HFFc6 (cell line): ENCODE measurements around the gene DSE. TPM values are rescaled to one million over a fixed set of nuclear protein-coding genes. Genes with fewer than 3 reads are reported as not detected.

Experiments
- DNase-seq: peaks from one replicate; pipeline ENCODE4 v3.0.0-alpha.2; 2018
- H3K27ac Mint-ChIP-seq: 2 replicates; pipeline ENCODE4 v1.8.0; 2020; ENCODE audit warnings: mild to moderate bottlenecking, mixed read lengths
- H3K27me3 Mint-ChIP-seq: 2 replicates; pipeline ENCODE4 v1.8.0; 2021; ENCODE audit warnings: mild to moderate bottlenecking, moderate library complexity, mixed read lengths; ENCODE audit not compliant: insufficient read depth
- H3K36me3 Mint-ChIP-seq: 2 replicates; pipeline ENCODE4 v1.8.0; 2021; ENCODE audit warnings: low read depth, mixed read lengths
- H3K4me1 Mint-ChIP-seq: 2 replicates; pipeline ENCODE4 v1.8.0; 2020; ENCODE audit warnings: low read depth, mixed read lengths
- H3K4me3 Mint-ChIP-seq: 2 replicates; pipeline ENCODE4 v1.8.0; 2020; ENCODE audit warnings: mild to moderate bottlenecking, moderate library complexity, mixed read lengths
- H3K9me3 Mint-ChIP-seq: 2 replicates; pipeline ENCODE4 v1.8.0; 2020; ENCODE audit warnings: mild to moderate bottlenecking, mixed read lengths
- CTCF ChIP-seq: fragments of 200-600 bp; sonication (generic); IDR thresholded peaks from 2 replicates; pipeline ENCODE4 v1.5.0; 2021; ENCODE audit warnings: antibody characterized with exemption, mild to moderate bottlenecking
- total RNA-seq, 6 experiments: library from RNA; stranded (reverse); fragmentation: NEBNext Ultra II Directional; extraction: Animal tissue kit (Norgen Biotek cat#: 25700); gene quantifications; 2 replicates in 1 of 6; 3 replicates in 5 of 6; pipeline ENCODE4 v1.2.3, GENCODE V29; 2021

Gene DSE
- total RNA-seq, 6 experiments from 2014 or later = 86.7 to 110 (median 94.9) TPM

GRCh38 chr6:116375262-116375661, 4.5 kb downstream of the DSE start:
- H3K9me3 Mint-ChIP-seq = no peaks in the 10 kb centered on the region
- no peak for DNase-seq
- peaks cover 18% of the 10 kb centered on the region for H3K36me3 Mint-ChIP-seq
- H3K4me3 Mint-ChIP-seq = no peak overlapping the region
- H3K4me1 Mint-ChIP-seq = peaks cover 49% of the 10 kb centered on the region
- no peaks in the 10 kb centered on the region for H3K27me3 Mint-ChIP-seq
- no peak overlapping the region for H3K27ac Mint-ChIP-seq
- TF ChIP-seq CTCF = no peak

DNA sequence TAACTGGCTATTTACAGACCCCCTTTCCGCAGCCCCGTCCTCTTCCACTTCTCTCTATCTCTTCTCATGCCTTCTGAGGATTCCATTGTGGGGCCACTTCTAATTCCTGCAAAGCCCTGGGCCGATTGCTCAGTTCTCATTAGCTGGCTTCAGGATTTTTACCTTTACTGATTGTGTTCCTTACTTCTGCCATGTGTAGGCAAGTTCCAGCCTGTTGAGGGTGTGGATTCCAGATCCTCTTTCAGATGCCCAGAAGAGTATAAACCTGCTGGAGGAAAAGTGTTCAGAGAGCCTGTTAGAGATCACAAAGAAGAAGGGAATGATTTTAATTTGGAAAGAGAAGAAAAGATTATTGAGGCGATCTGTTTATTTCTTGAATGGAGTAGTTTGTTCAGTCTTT, 5.4 kb downstream of the DSE start:
- no peak for DNase-seq
- TF ChIP-seq CTCF = no peak
- Mint-ChIP-seq H3K9me3 (no peaks in the 10 kb centered on the region), H3K4me3 (no peak overlapping the region), H3K27ac (no peak overlapping the region), H3K4me1 (peaks cover 55% of the 10 kb centered on the region), H3K27me3 (no peaks in the 10 kb centered on the region), H3K36me3 (peaks cover 24% of the 10 kb centered on the region)

DNA sequence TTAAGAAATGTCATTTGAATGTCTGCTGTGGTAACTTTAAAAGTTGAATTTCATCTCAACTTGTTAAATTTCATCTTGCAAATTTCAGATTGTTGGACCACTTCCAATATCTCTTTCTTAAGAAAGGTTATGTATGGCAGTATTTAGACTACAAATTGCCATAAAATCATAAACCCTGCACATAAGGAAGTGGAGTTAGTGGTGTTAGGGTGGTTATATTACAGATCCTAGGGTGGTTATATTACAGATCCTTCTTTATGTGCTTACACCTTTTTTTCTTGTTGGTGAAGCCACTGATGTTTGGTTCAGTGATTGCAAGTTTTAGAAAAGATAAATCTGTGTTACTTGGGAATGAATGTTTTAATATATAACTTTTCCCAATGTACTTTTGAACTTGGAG, 9.0 kb downstream of the DSE start:
- peaks cover 28% of the 10 kb centered on the region for H3K36me3 Mint-ChIP-seq
- H3K4me1 Mint-ChIP-seq = peaks cover 66% of the 10 kb centered on the region
- no peak for TF ChIP-seq CTCF
- peak overlapping the region; percentile 0; the same call in 1 of the 2 replicates for H3K27ac Mint-ChIP-seq
- H3K27me3 Mint-ChIP-seq = no peaks in the 10 kb centered on the region
- DNase-seq = no peak
- H3K9me3 Mint-ChIP-seq = no peaks in the 10 kb centered on the region
- H3K4me3 Mint-ChIP-seq = no peak overlapping the region

DNA sequence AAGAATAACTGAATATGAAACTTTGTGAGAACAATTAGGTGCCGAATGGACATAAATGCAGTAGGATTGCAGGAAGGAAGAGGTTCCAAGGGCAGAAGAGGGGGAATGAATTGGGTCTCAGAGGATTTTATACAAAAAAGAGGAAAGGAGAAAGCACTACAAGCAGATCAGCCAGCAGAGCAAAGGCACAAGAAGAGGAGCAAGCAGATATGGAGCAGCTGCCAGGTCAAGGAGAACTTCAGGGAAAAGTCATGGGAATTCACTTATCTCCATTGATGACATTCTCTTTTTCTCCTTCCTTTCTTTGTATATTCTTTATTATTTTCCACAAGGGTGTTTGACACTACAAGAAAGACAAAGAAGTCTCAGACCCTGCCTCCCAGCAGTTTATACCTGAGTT, 9.6 kb downstream of the DSE start:
- Mint-ChIP-seq H3K27ac (peak overlapping the region; percentile 0; the same call in 1 of the 2 replicates), H3K4me3 (no peak overlapping the region), H3K9me3 (no peaks in the 10 kb centered on the region), H3K4me1 (peaks cover 71% of the 10 kb centered on the region), H3K36me3 (peaks cover 28% of the 10 kb centered on the region), H3K27me3 (no peaks in the 10 kb centered on the region)
- TF ChIP-seq CTCF = no peak
- DNase-seq = no peak

DNA sequence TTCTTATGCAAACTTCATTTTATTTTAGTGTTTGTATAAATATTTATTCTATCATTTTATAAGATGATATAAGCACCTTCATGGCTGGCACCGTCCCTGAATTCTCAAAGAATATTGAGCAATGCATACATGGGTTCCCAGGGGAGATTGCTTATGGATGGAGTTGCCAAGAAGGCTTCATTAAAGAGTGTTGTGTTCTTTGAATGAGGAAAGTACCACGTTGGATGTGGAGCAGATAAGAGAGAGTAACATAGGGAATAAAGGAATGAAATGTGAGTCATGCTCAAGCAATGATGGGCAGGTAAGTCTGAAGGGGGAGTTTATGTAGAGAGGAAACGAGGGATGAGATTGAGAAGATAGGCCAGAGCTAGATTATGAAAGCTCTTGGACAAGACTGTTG, 10.3 kb downstream of the DSE start:
- Mint-ChIP-seq H3K4me3 (no peak overlapping the region), H3K27me3 (no peaks in the 10 kb centered on the region), H3K27ac (peak overlapping the region; percentile 37), H3K36me3 (peaks cover 28% of the 10 kb centered on the region), H3K4me1 (peaks cover 75% of the 10 kb centered on the region), H3K9me3 (no peaks in the 10 kb centered on the region)
- TF ChIP-seq CTCF = no peak
- no peak for DNase-seq

- H3K27ac Mint-ChIP-seq = no peak overlapping the region
- TF ChIP-seq CTCF = no peak
- H3K36me3 Mint-ChIP-seq = peaks cover 26% of the 10 kb centered on the region
- no peak for DNase-seq
- no peaks in the 10 kb centered on the region for H3K9me3 Mint-ChIP-seq
- peaks cover 83% of the 10 kb centered on the region for H3K4me1 Mint-ChIP-seq
- no peaks in the 10 kb centered on the region for H3K27me3 Mint-ChIP-seq
- no peak overlapping the region for H3K4me3 Mint-ChIP-seq
Observed at GRCh38 chr6:116382587-116382986, 11.8 kb downstream of the DSE start.
